Body of pancreas (tissue), 4 donors: Measurements from ENCODE around the gene SLC37A4.
A peak's percentile ranks its signal among the peaks of the same experiment; 100 is the strongest.

Experiments
- CTCF ChIP-seq, 7 experiments: fragments of 450-650 bp in 4 of 7; fragments of 200-600 bp in 3 of 7; sonication (generic) in 3 of 7; IDR thresholded peaks; one replicate each; pipeline ENCODE4 v1.5.1; 2016 to 2019; ENCODE audit warnings: antibody characterized with exemption in 7 of 7
- POLR2A ChIP-seq, 3 donors: fragments of 450-650 bp; IDR thresholded peaks; one replicate each; pipeline ENCODE4 v1.6.1; 2016; ENCODE audit warnings: antibody characterized with exemption in 3 of 3, mild to moderate bottlenecking in 2 of 3

GRCh38 chr11:119057000-119057769 is 26.5 kb upstream of the SLC37A4 start, which contains the start of gene HYOU1:
- TF ChIP-seq CTCF (IDR thresholded peaks at IDR 0.05) (peak in 4 of 7 experiments; percentile 33 to 44 (median 36)), POLR2A (IDR thresholded peaks at IDR 0.05) (peak; percentile 93 to 96 (median 93))
